Fibroblast of skin of left biceps (primary cell): ENCODE measurements around the gene SRRT.
"Not testable (repeated sequence)": the region's sequence is repeated elsewhere in the genome, so short reads cannot be mapped to it uniquely, and the experiment has no call there.

Source experiments
- DNase-seq, 2 experiments: peaks; one replicate each; pipeline ENCODE4 v3.0.0-alpha.2; 2013; ENCODE audit warnings: low read depth in 2 of 2

Gene SRRT

DNA sequence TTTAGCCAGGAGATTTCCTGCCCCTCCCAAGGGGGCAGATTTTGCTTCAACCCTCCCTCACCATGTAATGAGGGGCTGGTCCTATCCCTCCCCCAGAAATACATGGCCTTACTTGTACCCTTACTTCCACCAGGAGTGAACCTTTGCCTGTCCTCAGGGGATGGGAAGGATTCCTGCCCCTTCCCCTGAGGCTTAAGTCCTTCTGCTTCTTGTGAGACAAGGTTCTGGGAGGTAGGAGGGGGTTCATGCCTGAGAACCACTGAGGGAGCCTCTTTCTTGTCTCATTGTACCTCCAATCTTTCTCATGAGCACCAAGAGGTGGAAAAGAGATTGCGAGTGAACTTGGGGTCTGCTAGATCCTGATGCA, 54.9 kb downstream of the SRRT start:
- DNase-seq, result no peak

DNA sequence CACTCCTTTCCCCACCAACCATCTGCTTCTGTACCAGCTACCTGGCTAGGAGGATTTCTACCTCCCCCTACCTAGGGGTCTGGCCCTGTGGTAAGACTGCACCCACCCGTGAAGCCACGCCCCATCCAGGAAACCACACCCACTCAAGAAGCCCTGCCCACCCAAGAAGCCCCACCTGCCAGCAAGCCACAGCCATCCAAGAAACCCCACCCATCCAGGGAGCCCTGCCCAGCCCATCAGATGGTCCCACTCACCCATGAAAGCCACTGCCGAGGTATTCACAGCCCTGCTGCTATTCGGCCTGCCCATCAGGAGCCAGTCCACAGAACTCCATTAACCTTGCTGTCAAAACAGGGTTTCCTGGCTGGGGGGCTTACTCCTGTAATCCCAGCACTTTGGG, 58.8 kb downstream of the SRRT start:
- DNase-seq, result no peak

DNA sequence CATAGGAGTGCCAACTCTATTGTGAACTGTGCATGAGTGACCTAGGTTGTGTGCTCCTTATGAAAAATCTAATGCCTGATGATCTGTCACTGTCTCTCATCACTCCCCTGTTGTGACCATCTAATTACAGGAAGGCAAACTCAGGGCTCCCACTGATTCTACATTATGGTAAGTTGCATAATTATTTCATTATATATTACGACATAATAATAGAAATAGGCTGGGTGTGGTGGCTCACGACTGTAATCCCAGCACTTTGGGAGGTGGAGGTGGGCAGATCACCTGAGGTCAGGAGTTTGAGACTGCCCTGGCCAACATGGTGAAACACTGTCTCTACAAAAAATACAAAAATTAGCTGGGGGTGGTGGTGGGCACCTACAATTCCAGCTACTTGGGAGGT, 60.5 kb downstream of the SRRT start:
- DNase-seq, result not testable (repeated sequence)

DNA sequence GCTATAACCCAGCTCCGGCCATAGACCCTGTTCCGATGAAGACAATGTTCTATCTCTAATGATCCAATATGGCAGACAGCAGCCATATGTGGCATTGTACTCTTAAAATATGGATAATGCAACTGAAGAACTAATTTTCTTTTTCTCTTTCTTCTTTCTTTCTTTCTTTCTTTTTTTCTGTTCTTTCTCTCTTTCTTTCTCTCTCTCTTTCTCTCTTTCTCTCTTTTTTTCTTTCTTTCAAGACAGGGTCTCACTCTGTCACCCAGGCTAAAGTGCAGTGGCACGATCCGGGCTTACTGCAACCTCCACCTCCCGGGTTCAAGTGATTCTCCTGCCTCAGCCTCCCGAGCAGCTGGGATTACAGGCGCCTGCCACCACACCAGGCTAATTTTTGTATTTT, 61.3 kb downstream of the SRRT start:
- not testable (repeated sequence) for DNase-seq
